Activated CD4-positive, alpha-beta T cell treated with anti-CD3 and anti-CD28 coated beads for 36 hours (primary cell): Measurements from ENCODE around the gene BMP7. TPM values are rescaled to one million over a fixed set of nuclear protein-coding genes. Genes with fewer than 3 reads are reported as not detected.
"Not testable (repeated sequence)": the region's sequence is repeated elsewhere in the genome, so short reads cannot be mapped to it uniquely, and the experiment has no call there.

ENCODE experiments used
- ATAC-seq: fragments of 200-7000 bp; cut with Tn5 transposase; one replicate; pipeline ENCODE4 v1.10.0; 2021; ENCODE audit warnings: mild to moderate bottlenecking, moderate library complexity
- CTCF ChIA-PET: fragments of 350-600 bp; sonication (Branson Sonifier 250); formaldehyde crosslinking; loops from one replicate; lab custom pipeline; 2021; ENCODE audit warnings: antibody characterized with exemption; lab: Charles Lee
- POLR2A ChIA-PET: fragments of 350-600 bp; sonication (Branson Sonifier 250); formaldehyde crosslinking; loops from one replicate; lab custom pipeline; 2021; ENCODE audit warnings: antibody characterized with exemption, inconsistent platforms; lab: Charles Lee
- DNase-seq: peaks from one replicate; pipeline ENCODE4 v3.0.0-alpha.2; 2020
- H3K27ac Mint-ChIP-seq: one replicate; pipeline ENCODE4 v1.8.0; 2021; ENCODE audit warnings: mixed read lengths
- H3K27me3 Mint-ChIP-seq: one replicate; pipeline ENCODE4 v1.8.0; 2021; ENCODE audit warnings: mixed read lengths
- H3K36me3 Mint-ChIP-seq: one replicate; pipeline ENCODE4 v1.8.0; 2021; ENCODE audit warnings: low read depth, mixed read lengths
- H3K4me1 Mint-ChIP-seq: one replicate; pipeline ENCODE4 v1.8.0; 2021; ENCODE audit warnings: mixed read lengths
- H3K4me3 Mint-ChIP-seq: one replicate; pipeline ENCODE4 v1.8.0; 2021; ENCODE audit warnings: mild to moderate bottlenecking, moderate library complexity, mixed read lengths
- H3K9me3 Mint-ChIP-seq: one replicate; pipeline ENCODE4 v1.8.0; 2021; ENCODE audit warnings: low read depth, mixed read lengths
- intact Hi-C, 2 experiments: fragments of 100-400 bp; cut with DNase I in 1 of 2; cut with micrococcal nuclease in 1 of 2; formaldehyde crosslinking; loops; one replicate each; pipeline versions ENCODE4 v1.14.2 to v1.15.1; 2022 to 2024; cut with DNase I, micrococcal nuclease
- total RNA-seq, 2 experiments: library from RNA; stranded (reverse); gene quantifications; one replicate each; pipeline ENCODE4 v1.2.3, GENCODE V29; 2021

The BMP7 gene
- total RNA-seq, 2 experiments from 2014 or later, result 0.41 TPM; not detected in 1

DNA sequence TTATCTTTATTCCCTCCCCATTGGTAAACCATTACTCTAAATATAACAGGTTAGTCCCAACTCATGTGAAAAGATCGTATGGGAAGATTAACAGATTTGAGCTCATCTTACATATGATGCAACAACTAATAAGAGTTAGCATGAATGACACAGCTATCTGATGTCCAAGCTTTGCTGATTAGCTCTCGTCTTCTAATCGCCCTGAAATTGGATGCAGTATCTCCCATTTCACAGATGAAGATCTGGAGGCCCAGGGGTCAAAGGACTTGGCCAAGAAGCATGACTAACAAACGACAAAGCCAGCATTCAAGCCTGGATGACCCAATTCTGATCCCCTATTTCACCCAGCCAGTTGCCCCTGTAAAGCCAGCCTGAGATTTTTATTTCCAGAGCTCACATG lies 8.4 kb upstream of the BMP7 start:
- ChIA-PET POLR2A (no interaction called here), CTCF (no interaction called here)
- Mint-ChIP-seq H3K27me3 (peaks cover 24% of the 10 kb centered on the region), H3K9me3 (no peaks in the 10 kb centered on the region), H3K36me3 (no peaks in the 10 kb centered on the region), H3K27ac (no peak overlapping the region), H3K4me3 (no peak overlapping the region), H3K4me1 (no peaks in the 10 kb centered on the region)
- ATAC-seq (no peak), DNase-seq (no peak)
- intact Hi-C loops, result no loop called here

DNA sequence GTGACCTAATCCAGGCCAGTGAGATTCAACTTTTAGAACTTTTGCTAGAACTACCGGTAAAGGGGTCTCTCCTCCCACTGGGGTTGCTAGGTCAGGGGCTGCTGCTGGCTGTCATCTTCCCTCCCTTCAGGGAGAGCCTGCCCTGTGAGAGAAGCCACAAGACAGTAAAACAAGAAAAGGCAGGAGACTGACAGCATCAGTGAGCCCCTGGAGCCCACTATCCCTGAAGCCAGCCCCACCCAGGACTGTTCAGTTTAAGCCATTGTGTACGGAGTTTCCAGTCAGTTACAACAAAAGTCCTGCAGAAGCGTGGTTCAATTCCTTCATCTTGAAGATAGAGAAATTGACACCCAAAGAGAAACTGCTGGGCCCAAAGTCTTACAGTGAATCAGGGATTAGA lies 7.9 kb upstream of the BMP7 start:
- ChIA-PET POLR2A (no interaction called here), CTCF (no interaction called here)
- Mint-ChIP-seq H3K27ac (no peak overlapping the region), H3K4me3 (no peak overlapping the region), H3K36me3 (no peaks in the 10 kb centered on the region), H3K27me3 (peaks cover 27% of the 10 kb centered on the region), H3K9me3 (no peaks in the 10 kb centered on the region), H3K4me1 (no peaks in the 10 kb centered on the region)
- ATAC-seq (no peak), DNase-seq (no peak)
- intact Hi-C loops, result no loop called here

DNA sequence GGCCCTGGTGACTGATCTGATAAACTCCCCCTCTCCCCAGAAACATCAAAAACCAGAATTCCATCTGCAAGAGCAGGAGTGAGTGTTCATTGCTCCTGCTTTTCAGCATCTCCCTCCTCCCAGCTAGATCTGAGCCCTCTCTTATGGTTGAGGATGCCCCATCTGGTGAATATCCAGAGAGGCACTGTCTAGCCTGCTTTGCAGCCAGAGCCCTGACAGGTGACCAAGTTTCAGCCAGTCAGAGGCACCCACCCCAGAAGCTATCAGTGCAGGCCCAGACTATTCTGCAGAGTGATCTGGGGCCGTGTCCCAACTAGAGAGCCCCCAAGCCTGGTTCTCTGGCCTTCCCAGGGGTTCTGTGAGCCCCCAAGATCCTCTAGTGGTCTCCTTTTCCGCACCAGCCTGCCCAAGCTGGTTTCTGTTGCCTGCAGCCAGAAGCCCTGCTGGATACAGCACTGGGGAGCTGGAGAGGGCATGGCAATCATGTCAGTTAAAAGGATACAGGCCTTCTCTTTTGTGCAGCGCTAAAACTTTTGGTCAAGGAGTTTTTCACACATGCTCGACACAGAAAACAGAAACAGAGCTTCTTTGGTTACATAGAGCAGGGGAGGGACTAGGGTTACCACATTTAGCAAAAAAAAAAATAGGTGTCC lies 6.6 kb upstream of the BMP7 start:
- POLR2A ChIA-PET, result no interaction called here
- Mint-ChIP-seq H3K9me3 (no peaks in the 10 kb centered on the region), H3K27ac (no peak overlapping the region), H3K27me3 (peaks cover 34% of the 10 kb centered on the region), H3K36me3 (no peaks in the 10 kb centered on the region), H3K4me1 (no peaks in the 10 kb centered on the region), H3K4me3 (no peak overlapping the region)
- DNase-seq, result no peak
- intact Hi-C loops, result no loop called here
- no peak for ATAC-seq
- CTCF ChIA-PET, result no interaction called here

DNA sequence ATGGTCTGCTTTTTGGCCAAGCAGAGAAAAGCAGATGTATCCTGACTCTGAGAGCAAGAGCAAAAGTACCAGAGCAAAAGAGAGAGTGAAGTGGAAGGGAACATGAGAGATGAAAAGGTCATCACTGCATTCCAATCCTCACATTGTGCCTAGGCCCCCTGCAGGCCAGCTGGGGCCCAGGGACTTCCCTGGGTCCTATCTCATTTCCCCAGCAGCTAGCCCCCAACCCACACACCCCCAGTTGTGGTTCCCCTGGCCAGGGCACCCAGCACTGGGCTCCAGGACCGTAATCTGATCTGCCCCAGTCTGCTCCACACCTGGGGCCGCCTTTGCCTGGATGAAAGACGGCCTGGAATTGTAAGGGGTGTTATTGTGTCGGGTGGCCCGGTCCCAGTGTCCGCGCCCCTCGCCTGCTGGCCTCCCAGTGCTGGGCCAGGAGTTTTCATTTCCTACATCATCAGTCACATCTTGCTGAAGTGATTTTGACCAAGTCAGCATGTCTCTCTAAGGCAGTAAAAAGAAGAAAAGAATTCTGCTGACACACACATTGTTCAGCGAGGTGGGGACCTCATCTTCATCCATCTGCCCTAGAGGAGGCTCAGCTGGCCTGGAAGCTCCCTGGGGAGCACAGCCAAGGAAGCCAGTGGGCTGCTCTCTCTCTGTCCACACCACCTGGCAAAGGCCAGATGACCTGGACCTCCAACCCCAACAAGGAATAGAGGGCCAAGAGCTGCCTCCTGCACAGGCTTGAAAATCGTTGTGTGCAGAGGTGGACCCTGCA lies 4.0 kb upstream of the BMP7 start:
- ATAC-seq, result no peak
- no peaks in the 10 kb centered on the region for H3K9me3 Mint-ChIP-seq

DNA sequence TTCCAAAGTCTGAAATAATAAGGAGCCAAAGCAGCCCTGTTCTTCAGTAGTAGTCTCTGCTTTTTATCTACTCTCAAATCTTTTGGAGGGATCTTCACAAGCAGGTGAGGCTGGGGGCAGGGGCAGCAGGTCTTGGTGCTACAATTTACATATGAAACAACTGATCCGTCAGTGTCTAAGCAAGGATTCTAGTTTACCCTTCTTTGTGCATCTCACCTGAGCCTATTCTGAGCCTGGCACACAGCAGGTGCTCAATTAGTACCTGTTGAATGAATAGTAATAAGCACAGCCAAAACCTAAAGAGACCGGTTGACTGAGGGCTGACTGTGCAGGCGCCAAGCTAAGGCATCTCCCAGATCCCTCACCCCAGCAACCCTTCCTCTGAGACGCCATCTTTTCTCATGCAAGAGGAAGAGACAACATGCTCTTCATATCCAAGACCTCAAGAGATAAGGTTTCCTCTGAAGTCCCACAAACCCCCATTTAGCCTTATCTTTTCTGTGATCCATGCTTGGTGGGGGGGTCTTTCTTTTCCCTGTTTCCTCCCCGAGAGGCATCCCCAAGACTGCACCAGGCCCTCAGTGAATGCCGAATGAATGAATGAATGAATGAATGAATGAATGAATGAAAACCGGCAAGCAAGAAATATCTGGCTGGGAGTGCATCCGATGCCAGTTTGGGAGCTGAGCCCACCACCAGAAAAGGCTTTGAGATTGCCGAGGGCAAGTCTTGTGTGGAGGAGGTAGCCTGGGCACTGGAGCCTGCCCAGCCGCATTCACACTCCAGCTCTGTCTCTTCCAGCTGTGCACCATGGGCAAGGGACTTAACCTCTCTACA lies 2.9 kb upstream of the BMP7 start:
- CTCF ChIA-PET, result no interaction called here
- Mint-ChIP-seq H3K4me1 (peaks cover 3% of the 10 kb centered on the region), H3K36me3 (no peaks in the 10 kb centered on the region), H3K27ac (no peak overlapping the region), H3K9me3 (no peaks in the 10 kb centered on the region), H3K27me3 (peaks cover 37% of the 10 kb centered on the region), H3K4me3 (no peak overlapping the region)
- DNase-seq, result no peak
- ATAC-seq, result no peak
- POLR2A ChIA-PET, result no interaction called here
- intact Hi-C loops, result loop anchor here (10.0 kb wide), 3 partner anchors 165 to 645 kb away; partner anchors contain the start of gene TFAP2C (in 1 of the 2)

More for the DNA sequence above, 4.0 kb upstream of the BMP7 start:
- POLR2A ChIA-PET, result no interaction called here
- no peak for DNase-seq
- Mint-ChIP-seq H3K27ac (no peak overlapping the region), H3K27me3 (peaks cover 38% of the 10 kb centered on the region), H3K36me3 (no peaks in the 10 kb centered on the region), H3K4me1 (peaks cover 3% of the 10 kb centered on the region), H3K4me3 (no peak overlapping the region)
- intact Hi-C loops, result no loop called here
- CTCF ChIA-PET, result no interaction called here

DNA sequence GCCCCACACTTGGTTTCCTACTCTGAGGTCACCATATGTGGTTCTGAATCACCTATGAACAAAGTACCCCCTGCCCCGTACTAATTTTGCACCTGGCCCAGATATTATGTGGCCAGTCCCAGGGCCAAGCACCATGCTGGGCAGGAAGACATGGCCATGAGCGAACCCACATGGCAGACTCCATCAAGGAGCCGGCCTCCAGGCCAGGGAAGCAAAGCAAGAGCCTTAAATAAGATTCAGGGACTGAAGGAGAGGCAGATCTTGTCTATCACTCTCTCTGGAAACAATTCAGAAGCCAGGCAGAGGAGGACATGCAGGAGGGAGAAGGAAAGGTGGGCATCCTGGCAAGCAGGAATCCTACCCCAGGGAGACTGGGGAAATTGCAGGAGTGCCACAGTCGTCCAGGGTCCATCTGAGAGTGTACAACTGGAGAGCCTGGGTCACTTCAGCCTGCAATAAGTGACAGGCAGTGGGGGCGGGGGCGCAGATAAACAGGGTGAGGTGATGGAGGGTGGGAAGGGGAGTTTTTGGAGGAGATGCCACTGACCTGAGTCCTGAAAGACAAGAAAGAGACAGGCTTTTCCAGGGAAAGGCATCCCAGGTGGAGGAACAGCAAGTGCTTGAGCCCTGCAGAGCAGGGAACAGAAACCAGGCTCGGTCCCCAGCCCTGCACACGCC lies 2.1 kb upstream of the BMP7 start:
- intact Hi-C loops, result loop anchor here (10.0 kb wide), 3 partner anchors 164 to 644 kb away; partner anchors contain the start of gene TFAP2C (in 1 of the 2)
- peaks cover 3% of the 10 kb centered on the region for H3K4me1 Mint-ChIP-seq
- ATAC-seq, result no peak
- H3K36me3 Mint-ChIP-seq, result no peaks in the 10 kb centered on the region
- peaks cover 44% of the 10 kb centered on the region for H3K27me3 Mint-ChIP-seq
- no peak overlapping the region for H3K27ac Mint-ChIP-seq
- ChIA-PET POLR2A (no interaction called here), CTCF (no interaction called here)
- H3K4me3 Mint-ChIP-seq, result no peak overlapping the region
- no peak for DNase-seq
- no peaks in the 10 kb centered on the region for H3K9me3 Mint-ChIP-seq

DNA sequence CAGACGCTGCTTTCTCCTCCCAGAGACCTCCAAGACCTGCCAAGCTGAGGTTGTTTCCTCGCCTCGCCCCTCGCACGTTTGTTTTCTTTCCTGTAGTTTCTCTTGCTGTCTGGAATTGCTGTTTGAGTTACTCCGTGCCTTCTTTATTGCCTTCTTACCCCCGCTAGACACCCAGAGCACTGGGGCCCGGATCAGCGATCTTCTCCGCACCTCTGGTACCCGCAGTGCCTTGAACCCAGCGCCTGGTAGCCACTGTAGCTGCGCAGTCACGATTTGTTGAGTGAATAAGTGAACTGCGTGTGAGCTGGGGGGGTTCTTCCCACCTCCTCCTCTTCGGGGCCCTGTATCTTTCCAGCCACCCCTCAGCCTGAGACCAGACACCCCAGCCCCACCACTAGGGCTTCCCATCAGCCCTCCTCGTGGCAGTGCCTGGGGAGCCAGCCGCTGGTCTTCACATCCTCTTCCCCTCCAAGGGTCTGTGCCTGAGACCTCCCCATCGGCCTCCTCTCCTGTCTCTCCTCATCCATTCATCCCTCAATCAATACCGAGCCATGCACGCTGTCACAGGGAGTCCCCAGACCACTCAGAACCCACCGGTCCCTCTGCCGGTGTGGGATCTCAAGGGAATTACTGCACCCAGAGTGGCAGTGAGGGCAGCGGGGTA lies 849 bp upstream of the BMP7 start:
- ATAC-seq, result no peak
- H3K9me3 Mint-ChIP-seq, result no peaks in the 10 kb centered on the region
- no peaks in the 10 kb centered on the region for H3K36me3 Mint-ChIP-seq
- POLR2A ChIA-PET, result no interaction called here
- intact Hi-C loops, result loop anchor here (2.0 to 10.0 kb wide), 4 partner anchors 162 to 642 kb away; partner anchors contain the start of gene TFAP2C (in 2 of the 2)
- H3K27ac Mint-ChIP-seq, result no peak overlapping the region
- CTCF ChIA-PET, result no interaction called here
- H3K4me3 Mint-ChIP-seq, result no peak overlapping the region
- H3K4me1 Mint-ChIP-seq, result peaks cover 3% of the 10 kb centered on the region
- peaks cover 55% of the 10 kb centered on the region for H3K27me3 Mint-ChIP-seq
- no peak for DNase-seq

DNA sequence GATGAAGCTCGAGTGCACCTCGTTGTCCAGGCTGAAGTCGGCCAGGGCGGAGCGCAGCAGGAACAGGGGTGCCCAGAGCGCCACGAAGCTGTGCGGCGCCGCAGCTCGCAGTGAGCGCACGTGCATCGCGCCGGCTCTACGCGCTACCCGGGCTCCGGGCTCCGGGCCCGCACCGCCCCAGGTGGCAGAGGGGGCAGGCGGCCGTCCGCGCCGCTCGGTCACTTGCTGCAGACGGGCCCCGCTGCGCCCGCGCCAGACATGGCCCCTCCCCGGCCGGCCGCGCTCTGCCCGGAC lies 497 bp downstream of the BMP7 start:
- DNase-seq, result no peak
- peaks cover 63% of the 10 kb centered on the region for H3K27me3 Mint-ChIP-seq
- intact Hi-C loops, result loop anchor here (2.0 to 10.0 kb wide), 4 partner anchors 161 to 641 kb away; partner anchors contain the start of gene TFAP2C (in 2 of the 2)
- POLR2A ChIA-PET, result no interaction called here
- CTCF ChIA-PET, result no interaction called here
- no peaks in the 10 kb centered on the region for H3K9me3 Mint-ChIP-seq
- peaks cover 3% of the 10 kb centered on the region for H3K4me1 Mint-ChIP-seq
- H3K4me3 Mint-ChIP-seq, result no peak overlapping the region
- no peak overlapping the region for H3K27ac Mint-ChIP-seq
- no peaks in the 10 kb centered on the region for H3K36me3 Mint-ChIP-seq
- no peak for ATAC-seq

DNA sequence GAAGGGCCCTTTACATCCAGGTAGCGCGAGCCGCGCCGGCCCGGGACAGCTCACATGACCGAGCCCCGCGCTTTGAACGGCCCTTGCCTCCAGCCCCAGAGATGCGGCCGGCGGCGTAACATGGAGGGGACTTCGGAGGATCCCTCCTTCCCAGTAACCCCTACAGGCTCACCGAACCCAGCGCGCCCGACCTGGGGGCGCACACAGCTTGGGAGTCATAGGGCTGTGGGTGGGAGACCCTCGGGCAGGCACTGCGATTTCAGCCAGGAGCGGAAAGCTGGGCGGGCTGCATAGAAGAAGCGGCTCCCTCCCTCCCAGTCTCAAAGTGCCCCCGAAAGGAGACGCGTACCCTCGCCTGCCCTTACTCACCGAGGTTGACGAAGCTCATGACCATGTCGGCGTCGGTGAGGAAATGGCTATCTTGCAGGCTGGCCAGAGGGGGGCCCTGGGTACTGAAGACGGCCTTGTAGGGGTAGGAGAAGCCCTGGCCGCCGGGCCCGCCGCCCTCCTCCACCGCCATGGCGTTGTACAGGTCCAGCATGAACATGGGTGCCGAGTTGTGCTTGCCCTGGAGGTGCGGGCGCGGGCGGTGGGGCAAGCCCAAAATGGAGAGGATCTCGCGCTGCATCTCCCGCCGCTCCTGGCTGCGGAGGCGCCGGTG lies 975 bp downstream of the BMP7 start:
- intact Hi-C loops, result loop anchor here (10.0 kb wide), 3 partner anchors 161 to 641 kb away; partner anchors contain the start of gene TFAP2C (in 1 of the 2)
- H3K27me3 Mint-ChIP-seq, result peaks cover 66% of the 10 kb centered on the region
- no peaks in the 10 kb centered on the region for H3K9me3 Mint-ChIP-seq
- ChIA-PET CTCF (no interaction called here), POLR2A (no interaction called here)
- no peaks in the 10 kb centered on the region for H3K36me3 Mint-ChIP-seq
- H3K4me3 Mint-ChIP-seq, result no peak overlapping the region
- ATAC-seq (no peak), DNase-seq (no peak)
- H3K27ac Mint-ChIP-seq, result no peak overlapping the region
- H3K4me1 Mint-ChIP-seq, result peaks cover 3% of the 10 kb centered on the region

DNA sequence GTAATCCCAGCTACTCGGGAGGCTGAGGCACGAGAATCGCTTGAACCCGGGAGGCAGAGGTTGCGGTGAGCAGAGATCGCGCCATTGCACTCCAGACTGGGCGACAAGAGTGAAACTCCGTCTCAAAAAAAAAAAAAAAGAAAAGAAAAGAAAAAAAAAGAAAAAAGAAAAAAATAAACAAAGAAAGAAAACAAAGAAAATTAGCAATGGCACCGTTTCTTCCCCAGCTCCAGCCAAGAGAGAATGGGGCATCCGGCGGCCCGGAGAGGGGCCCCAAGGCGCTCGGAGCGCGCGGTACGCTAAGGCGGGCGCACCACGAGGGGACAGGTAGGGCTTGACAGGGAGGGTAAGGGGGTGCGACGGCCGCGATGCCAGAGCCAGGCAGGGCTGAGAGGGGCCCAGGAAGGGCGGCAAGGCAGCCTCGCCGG lies 1.5 kb downstream of the BMP7 start:
- H3K9me3 Mint-ChIP-seq, DNase-seq, H3K4me3 Mint-ChIP-seq, H3K4me1 Mint-ChIP-seq, H3K36me3 Mint-ChIP-seq, POLR2A ChIA-PET, ATAC-seq, H3K27ac Mint-ChIP-seq: not testable (repeated sequence)
- intact Hi-C loops, result loop anchor here (10.0 kb wide), 3 partner anchors 160 to 640 kb away; partner anchors contain the start of gene TFAP2C (in 1 of the 2)
- CTCF ChIA-PET, result interaction anchor here (0.7 kb wide), 1 partner anchor 82 kb away, joined by 4 read pairs; no protein-coding TSS in a partner anchor
- H3K27me3 Mint-ChIP-seq, result peaks cover 70% of the 10 kb centered on the region
